ENCODE results near the gene TAS1R3.
A peak's percentile ranks its signal among the peaks of the same experiment; 100 is the strongest.

The TAS1R3 gene

DNA sequence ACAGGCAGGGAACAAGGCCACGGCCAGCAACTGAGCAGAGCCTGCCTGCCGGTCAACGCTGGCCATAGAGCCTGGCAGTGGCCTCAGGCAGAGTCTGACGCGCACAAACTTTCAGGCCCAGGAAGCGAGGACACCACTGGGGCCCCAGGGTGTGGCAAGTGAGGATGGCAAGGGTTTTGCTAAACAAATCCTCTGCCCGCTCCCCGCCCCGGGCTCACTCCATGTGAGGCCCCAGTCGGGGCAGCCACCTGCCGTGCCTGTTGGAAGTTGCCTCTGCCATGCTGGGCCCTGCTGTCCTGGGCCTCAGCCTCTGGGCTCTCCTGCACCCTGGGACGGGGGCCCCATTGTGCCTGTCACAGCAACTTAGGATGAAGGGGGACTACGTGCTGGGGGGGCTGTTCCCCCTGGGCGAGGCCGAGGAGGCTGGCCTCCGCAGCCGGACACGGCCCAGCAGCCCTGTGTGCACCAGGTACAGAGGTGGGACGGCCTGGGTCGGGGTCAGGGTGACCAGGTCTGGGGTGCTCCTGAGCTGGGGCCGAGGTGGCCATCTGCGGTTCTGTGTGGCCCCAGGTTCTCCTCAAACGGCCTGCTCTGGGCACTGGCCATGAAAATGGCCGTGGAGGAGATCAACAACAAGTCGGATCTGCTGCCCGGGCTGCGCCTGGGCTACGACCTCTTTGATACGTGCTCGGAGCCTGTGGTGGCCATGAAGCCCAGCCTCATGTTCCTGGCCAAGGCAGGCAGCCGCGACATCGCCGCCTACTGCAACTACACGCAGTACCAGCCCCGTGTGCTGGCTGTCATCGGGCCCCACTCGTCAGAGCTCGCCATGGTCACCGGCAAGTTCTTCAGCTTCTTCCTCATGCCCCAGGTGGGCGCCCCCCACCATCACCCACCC is at the start of gene TAS1R3:
Gene TAS1R3 (plus strand): TSS at position 213 of the 898 bp plus-strand sequence. CDS start 66 bp downstream, at position 279.
- no peak for DNase-seq (ENCODE audit: low read depth in 3 of 3, low spot score in 1 of 3)

DNA sequence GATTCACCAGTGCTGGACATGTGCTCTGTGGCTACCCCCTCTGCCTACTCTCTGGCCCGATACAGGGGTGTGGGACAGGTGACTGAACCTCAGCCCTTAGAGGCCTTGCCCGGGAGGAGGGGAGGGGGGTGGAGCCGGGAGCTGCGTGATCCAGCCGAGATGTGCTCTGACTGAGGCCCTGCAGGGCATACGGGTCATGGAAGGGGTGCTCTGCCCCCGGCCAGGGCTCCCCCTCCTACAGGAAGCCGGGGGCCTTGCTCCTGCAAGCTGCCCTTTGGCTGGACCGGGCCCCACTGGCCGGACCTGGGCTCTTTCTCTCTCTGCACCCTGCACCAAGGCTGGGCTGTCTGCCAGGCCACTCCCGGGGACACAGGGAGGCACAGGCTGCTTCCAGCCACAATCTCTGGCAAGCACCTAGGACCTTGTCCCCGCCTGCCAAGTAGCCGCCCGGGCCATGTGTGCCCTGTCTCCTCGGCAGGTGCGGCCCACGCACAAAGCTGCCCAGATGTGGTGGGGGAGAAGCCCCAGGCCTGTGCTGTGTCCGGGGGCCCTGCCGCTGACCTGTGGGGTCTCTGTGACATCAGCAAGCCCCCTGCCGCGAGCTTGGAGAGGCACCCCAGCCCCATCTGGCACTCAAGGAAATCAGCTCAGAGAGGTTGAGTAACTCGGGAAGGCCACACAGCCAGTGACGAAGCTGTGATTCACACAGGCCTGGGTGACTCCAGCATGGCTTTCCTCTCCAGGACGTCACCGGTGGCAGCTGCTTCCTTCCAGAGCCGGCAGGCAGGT is 49.4 kb upstream of the TAS1R3 start:
- no peak for DNase-seq (ENCODE audit: low read depth in 3 of 3, low spot score in 1 of 3)

DNA sequence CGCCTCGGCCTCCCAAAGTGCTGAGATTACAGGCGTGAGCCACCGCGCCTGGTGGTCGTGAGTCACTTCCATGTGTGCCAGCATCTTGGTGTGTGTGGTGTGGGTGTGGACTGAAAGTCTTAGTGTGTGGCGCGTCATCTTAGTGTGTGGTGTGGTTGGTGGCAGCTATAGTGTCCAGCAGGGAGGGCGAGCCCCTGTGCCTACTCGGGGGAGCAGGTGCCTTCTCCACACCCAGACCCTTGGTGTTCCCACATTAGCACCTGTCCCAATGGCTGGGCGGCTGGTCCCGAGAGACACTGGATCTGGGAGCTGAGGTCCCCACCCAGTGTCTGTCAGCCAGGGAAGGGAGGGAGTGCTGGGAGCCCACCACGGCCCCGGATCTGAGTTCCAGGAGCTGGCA is 48.1 kb upstream of the TAS1R3 start:
- DNase-seq (ENCODE audit: low read depth in 3 of 3, low spot score in 1 of 3), result no peak

DNA sequence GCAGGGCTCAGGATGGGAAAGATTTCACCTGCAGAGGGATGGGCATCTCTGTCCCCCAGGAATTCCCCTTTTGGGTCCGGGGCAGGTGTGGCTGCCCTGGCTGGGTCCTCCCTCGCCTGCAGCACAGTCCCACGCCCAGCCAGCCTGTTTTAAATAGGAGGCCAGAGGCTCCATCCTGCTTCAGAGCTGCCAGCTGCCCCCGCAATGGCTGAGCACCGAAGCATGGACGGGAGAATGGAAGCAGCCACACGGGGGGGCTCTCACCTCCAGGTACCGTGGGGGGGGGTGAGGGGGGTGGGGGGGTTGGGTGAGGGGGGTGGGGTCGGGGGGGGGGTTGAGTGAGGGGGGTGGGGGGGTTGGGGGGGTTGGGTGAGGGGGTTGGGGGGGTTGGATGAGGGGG is 47.3 kb upstream of the TAS1R3 start:
- DNase-seq (ENCODE audit: low read depth in 3 of 3, low spot score in 1 of 3), result no peak

DNA sequence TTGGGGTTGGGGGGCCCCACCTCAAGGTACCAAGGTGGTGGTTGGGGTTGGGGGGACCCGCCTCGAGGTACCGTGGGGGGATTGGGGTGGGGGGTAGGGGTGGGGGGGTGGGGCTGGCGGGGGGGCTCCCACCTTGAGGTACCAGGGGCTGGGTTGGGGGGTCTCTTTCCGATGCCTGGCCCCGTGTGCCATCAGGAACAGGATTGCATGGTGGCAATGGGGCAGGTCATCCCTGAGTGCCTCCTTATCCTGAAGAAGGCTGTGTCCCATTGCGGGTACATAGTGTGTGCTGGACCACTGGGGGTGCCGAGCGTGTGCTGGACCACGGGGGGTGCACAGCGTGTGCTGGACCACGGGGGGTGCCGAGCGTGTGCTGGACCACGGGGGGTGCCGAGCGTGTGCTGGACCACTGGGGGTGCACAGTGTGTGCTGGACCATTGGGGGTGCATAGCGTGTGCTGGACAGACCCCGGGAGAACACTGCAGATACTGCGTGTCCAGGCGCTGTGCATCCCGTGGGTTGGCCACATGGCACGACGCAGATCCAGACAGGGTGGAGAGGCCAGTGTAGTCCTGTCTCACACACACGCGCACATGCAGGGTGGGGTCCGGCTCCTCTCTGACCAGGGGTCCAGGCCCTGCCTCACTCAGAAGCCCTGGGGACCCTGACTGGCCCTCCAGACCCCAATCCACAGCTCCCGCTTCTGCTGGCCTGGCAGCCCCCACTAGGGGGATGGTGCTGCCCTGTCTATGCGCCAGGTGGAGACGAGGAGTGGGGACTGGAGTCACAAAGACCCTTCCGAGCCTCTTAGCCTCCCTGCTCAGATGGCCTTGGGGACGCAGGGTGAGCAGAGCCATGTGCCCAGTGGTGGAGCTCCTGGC is 46.6 kb upstream of the TAS1R3 start:
- DNase-seq (ENCODE audit: low read depth in 3 of 3, low spot score in 1 of 3), result no peak

DNA sequence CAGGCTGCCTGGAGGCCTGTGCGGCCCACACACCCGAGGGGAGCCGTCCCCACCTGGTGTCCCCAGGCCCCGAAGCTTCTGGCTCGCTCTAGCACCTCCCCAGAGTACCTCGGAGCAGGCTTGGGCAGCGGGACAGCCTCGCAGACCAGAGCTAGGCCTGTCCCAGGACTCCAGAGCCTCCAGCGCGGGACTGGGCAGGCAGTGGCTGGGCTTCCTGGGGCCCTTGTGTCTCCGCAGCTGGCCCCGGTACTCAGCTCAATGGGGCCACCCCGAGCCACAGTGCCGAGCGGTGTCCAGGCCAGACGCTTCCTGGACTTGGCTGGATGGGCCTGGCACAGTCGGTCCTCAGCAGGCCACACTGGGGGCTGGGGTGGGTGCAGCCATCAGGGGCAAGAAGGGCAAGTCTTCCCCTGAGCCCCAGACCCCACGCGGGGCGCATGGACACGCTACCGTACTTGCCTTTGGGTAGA is 45.9 kb upstream of the TAS1R3 start:
- DNase-seq (ENCODE audit: low read depth in 3 of 3, low spot score in 1 of 3), result no peak

DNA sequence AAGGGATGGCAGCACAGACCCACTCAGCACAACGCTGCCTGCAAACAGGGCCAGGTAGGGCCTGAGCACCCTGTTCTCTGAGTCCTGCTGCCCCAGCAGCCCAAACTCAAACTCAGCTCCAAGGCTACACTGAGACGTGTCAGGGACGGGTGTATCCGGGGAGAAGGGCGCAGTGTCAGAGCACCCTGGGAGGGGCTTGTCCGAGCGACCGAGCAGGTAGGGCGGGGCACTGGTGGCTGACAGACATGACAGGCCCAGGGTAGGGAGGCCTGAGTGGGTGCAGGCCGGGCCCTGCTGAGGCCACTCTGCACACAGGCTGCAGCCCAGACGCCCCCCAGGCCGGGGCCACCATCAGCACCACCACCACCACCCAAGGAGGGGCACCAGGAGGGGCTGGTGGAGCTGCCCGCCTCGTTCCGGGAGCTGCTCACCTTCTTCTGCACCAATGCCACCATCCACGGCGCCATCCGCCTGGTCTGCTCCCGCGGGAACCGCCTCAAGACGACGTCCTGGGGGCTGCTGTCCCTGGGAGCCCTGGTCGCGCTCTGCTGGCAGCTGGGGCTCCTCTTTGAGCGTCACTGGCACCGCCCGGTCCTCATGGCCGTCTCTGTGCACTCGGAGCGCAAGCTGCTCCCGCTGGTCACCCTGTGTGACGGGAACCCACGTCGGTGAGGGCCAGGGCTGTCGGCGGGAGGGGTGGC is 45.3 kb upstream of the TAS1R3 start:
- no peak for DNase-seq (ENCODE audit: low read depth in 3 of 3, low spot score in 1 of 3)

DNA sequence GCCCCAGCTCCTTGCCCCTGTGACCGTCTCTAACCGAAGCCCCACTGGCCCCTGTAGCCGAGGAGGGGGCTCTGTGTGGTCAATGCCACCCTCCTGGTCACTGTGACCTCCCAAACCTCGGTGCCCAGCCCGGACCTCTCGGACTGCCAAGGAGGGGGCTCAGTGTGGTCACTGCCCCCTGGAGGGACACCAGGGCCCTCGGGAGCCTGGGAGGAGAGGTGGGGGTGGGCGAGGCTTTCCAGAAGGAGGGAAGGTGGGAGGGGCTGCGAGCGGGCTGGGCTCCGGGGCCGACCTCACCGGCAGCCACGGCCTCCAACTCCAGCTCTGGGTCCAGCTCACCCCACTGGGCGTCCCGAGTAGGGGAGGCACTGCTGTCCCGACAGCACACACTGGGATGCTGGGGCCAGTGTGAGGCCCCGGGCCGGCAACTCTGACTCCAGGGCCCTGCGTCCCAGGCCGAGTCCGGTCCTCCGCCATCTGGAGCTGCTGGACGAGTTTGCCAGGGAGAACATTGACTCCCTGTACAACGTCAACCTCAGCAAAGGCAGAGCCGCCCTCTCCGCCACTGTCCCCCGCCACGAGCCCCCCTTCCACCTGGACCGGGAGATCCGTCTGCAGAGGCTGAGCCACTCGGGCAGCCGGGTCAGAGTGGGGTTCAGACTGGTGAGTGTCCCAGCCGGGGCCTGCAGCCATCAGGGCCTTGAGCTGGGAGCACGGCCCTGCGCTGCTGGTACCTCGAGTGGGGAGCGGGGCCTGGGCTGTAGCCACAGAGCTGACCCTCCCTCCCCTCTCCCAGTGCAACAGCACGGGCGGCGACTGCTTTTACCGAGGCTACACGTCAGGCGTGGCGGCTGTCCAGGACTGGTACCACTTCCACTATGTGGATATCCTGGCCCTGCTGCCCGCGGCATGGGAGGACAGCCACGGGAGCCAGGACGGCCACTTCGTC is 44.5 kb upstream of the TAS1R3 start:
- no peak for DNase-seq (ENCODE audit: low read depth in 3 of 3, low spot score in 1 of 3)

DNA sequence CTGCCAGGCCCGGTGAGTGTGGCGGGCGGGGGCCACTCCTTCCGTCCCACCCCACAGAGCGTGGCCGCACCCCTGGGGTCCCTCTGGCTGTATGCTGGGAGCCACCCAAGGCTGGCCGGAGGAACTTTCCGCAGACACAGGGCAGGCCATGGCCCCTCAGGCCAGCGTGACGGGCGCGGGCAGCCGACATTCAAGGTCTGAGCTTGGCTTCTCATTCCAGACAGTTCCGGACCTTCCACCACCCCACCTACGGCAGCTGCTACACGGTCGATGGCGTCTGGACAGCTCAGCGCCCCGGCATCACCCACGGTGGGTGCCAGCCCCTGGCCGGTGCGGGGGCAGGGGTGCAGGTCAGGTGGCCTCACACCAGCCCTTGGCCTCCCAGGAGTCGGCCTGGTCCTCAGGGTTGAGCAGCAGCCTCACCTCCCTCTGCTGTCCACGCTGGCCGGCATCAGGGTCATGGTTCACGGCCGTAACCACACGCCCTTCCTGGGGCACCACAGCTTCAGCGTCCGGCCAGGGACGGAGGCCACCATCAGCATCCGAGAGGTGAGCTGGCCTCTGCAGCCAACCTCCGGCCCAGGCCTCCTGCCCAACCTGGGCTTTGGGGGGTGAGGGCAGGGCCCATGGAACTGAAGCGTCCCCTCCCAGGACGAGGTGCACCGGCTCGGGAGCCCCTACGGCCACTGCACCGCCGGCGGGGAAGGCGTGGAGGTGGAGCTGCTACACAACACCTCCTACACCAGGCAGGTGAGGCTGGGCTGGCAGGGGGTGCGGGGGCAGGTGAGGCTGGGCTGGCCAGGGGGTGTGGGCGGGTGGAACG is 43.6 kb upstream of the TAS1R3 start:
- DNase-seq (ENCODE audit: low read depth in 3 of 3, low spot score in 1 of 3), result no peak

DNA sequence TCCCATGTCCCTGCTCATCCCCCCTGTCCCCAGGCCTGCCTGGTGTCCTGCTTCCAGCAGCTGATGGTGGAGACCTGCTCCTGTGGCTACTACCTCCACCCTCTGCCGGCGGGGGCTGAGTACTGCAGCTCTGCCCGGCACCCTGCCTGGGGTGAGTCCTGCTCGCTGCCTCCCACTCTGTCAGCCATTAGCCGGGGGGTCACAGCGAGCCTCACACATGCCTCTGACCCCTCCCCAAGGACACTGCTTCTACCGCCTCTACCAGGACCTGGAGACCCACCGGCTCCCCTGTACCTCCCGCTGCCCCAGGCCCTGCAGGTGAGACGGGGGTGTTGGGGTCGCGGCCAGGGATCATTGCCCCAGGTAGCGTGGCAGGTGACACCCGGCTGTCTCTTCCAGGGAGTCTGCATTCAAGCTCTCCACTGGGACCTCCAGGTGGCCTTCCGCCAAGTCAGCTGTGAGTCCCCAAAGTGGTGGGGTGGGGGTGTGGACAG is 40.8 kb upstream of the TAS1R3 start:
- DNase-seq (ENCODE audit: low read depth in 3 of 3, low spot score in 1 of 3), result peak in 1 of 3 donors; percentile 63

DNA sequence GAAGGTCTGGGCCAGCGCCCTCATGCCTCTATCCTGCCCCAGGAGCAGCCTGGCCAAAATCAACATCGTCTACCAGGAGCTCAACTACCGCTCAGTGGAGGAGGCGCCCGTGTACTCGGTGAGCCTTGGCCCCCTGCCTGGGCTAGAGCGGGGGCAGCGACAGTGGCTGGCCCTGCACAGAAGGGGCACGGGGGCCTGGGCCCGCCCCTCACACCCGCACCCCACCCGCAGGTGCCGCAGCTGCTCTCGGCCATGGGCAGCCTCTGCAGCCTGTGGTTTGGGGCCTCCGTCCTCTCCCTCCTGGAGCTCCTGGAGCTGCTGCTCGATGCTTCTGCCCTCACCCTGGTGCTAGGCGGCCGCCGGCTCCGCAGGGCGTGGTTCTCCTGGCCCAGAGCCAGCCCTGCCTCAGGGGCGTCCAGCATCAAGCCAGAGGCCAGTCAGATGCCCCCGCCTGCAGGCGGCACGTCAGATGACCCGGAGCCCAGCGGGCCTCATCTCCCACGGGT is 40.0 kb upstream of the TAS1R3 start:
- DNase-seq (ENCODE audit: low read depth in 3 of 3, low spot score in 1 of 3), result no peak

DNA sequence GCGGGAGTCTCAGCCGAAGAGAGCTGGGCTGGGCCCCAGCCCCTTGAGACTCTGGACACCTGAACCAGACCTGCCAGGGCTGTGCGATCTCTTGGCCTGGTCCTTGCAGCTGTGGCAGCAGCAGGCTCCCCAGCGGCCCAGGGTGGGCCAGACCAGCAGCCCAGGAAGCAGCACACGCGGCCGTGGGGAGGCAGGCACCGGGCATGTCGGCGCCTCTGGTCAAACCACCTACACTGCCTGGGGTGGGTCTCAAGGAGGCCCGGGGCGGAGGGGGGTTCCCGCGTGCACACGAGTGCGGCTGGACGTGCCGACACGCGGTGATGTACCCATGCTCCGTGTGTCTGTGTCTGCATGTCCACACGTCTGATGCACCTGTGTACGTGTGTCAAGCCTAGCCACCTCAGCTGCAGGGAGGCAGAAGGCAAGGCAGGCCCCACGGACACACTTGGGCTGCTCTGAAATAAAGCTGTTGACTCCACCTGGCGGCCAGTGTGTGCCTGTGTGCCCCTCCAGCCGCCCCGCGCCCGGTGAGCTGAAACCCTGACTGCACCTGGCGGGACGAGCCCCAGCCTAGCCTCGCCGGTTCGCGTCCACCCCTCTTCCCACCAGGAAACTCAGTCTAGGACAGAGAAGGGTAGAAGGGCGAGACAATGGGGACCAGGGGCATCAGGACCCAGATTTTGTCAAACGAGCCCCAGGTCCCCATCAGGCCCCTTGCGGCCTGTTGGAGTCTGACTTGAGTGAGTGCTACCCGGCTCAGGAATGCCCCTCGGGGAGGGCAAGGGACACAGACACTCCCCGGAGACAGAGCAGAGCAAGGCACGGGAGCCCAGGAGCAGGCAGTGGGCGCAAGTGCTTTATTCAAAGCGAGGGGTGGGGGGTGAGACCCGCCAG is 39.3 kb upstream of the TAS1R3 start:
- peak in 2 of 3 donors; percentile 32 to 56 for DNase-seq (ENCODE audit: low read depth in 3 of 3, low spot score in 1 of 3)

DNA sequence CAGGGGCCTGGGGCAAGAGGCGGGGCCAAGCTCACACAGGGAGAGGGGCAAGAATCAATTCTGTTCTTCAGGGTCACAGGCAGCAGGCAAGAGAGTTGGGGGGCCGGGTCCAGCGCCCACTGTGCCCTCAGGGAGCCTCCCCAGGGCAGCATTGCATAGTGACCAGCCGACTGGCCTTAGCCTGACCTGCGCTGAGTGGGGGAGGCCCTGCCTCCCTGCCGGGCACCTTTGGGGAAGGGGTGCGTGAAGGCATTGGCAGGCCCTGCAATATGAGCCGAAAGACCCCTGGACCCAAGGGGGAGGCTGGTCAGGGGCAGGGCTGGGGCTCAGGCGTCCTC is 38.7 kb upstream of the TAS1R3 start:
- DNase-seq (ENCODE audit: low read depth in 3 of 3, low spot score in 1 of 3), result no peak

DNA sequence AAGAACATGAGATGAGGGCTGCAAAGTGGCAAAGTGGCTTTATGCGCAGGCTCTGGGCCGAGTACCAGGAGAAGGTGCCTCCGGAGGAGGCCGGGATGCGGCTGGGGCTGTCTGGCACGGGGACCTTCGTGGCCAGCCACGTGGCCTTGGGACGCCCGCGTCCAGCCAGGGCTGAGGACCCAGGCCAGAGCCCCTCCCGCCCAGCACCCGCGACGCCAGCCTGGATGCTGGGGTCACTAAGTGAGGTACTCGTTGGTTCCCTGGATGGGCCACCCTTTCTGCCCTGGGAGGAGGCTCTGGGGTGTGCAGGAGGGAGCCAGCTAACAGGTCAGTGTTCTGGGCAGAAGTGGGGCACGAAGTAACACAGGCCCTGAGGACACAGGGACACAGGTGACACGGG is 38.2 kb upstream of the TAS1R3 start:
- DNase-seq (ENCODE audit: low read depth in 3 of 3, low spot score in 1 of 3), result no peak

DNA sequence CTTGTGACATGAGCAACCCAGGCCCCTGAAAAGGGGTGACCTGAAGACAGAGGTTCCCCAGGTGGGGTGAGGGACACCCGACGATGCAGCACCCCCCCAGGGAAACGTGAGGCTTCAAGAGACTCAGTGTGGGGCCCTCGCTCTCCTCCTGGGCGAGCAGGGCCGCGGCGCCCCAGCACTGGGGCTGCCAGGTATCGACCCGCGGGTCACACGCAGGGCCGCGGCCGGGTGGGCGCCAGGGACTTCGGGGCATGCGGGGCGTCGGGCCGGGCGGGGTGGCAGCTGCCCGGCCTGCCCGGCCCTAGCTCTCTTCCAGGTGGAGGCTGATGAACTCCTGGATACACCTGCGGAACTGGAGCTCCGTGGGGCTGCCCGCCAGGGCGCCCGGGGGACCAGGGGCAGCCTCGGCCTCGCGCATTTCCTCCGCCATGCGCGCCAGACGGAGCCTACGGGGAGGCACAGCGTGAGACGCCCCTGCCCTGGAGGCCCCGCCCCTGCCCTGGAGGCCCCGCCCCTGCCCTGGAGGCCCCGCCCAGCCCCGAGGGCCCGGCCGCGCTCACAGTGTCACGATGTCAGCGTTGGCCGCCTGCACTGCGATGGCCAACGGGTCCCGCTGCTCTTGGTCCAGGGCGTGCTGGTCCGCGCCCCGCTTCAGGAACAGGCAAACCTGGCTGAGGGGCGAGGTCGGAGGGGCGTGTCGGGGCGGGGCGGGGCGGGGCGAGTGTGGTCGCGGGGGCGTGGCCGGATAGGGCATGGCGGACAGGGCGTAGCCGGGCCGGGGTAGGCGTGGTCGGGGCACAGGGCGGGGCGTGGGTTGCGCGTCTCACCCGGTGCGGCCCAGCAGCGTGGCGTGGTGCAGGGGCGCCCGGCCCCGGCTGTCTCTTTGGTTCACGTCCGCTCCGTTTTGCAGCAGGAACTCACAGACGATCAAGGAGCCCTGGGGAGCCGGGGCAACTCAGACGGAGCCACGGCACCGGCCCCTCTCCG is 37.5 kb upstream of the TAS1R3 start:
- no peak for DNase-seq (ENCODE audit: low read depth in 3 of 3, low spot score in 1 of 3)

DNA sequence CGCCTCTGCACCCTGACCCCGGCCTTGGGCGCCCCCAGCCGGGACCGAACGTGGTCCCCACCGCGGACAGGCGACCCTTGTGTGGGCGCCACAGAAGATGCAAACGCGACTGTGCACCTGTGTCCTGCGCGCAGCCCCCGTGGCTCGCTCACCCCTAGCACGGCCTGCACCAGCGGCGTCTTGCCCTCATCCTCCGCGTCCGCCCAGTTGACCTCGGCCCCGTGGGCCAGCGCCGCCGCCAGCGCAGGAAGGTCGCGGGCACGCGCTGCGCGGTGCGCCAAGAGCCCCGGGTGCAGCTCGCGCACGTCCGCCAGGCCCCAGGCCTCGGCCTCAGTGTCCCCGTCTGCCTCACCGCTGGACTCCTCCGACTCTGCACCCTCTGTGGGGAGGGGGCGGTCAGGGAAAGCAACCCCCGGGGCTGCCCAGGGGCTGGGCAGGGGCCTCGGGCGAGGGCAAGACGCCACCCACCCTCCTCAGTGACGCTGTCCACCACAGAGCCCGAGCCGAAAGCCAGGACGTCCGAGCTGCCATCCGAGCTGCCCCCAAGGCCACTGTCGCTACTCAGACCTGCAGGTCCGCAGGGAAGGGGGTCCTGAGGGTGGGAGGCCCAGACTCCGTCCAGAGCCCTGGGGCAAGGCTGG is 36.7 kb upstream of the TAS1R3 start:
- DNase-seq (ENCODE audit: low read depth in 3 of 3, low spot score in 1 of 3), result no peak
